HL-60 (cell line): ENCODE measurements around the gene IL3RA.

Source experiments
- CTCF ChIP-seq: IDR thresholded peaks from one replicate; pipeline ENCODE4 v1.5.1; 2011; ENCODE audit warnings: low read length, control low read depth, inconsistent platforms; ENCODE audit not compliant: insufficient read depth
- POLR2AphosphoS5 ChIP-seq: IDR thresholded peaks from 2 replicates; pipeline ENCODE4 v1.6.1; 2012; ENCODE audit warnings: low read depth
- REST ChIP-seq: IDR thresholded peaks from 2 replicates; pipeline ENCODE4 v1.6.1; 2012; ENCODE audit warnings: low read depth; ENCODE audit not compliant: insufficient replicate concordance

- TF ChIP-seq CTCF (no peak), POLR2AphosphoS5 (no peak), REST (no peak)
Observed at GRCh38 chrX:1325515-1326116, 11.0 kb upstream of the IL3RA start.
